T-helper 2 cell treated with Interferon-gamma antibody and Interleukin-4, amounts not matched to agents 100 ng/mL and 5 ng/mL, for 36 hours (primary cell): ENCODE measurements around the gene CLIC4. TPM values are rescaled to one million over a fixed set of nuclear protein-coding genes. Genes with fewer than 3 reads are reported as not detected.

ENCODE experiments used
- intact Hi-C: fragments of 100-400 bp; cut with micrococcal nuclease; formaldehyde crosslinking; loops from one replicate; pipeline ENCODE4 v1.15.1; 2023
- total RNA-seq: library from RNA; stranded (reverse); gene quantifications from 2 replicates; pipeline ENCODE4 v1.2.3, GENCODE V29; 2022

CLIC4 gene
- total RNA-seq, 1 donor from 2014 or later, result 14.4 TPM

- intact Hi-C loops, result no loop called here
Measured at GRCh38 chr1:24855474-24855873, 110.2 kb downstream of the CLIC4 start.

DNA sequence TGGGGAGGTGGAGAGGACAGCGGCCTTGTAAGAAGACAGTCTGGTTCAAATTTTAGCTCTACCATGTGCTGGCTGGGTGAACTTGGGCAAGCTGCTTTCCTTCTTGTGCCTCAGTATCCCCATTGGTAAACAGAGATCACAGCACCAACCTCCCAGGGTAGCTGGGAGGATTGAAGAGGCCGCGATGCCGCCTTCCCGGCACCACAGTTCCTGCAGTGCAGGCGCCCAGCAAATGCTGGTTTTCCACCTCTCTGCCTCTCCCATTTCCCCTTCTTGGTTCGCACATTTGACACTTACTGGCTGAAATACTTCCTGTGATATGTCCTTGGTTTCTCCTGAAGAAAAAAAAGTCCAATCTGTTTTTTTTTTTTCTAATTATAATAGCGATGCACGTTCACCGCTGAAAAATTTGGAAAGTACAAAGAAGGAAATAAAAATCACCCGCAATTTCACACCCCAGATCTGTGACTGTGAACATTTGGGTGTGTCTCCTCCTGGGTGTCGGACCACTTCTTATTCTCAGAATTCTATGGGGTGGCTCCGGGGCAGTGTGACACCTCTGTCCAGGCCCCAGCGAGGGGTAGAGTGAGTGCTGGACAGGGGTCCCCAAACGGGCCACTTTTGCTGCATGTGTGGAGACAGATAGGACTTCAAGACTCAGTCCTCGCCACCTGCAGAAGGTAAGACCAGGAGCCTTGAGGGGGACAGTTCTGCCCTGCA, 111.7 kb downstream of the CLIC4 start:
- intact Hi-C loops, result no loop called here

- intact Hi-C loops, result no loop called here
Measured at GRCh38 chr1:24857507-24858133, 112.4 kb downstream of the CLIC4 start.

DNA sequence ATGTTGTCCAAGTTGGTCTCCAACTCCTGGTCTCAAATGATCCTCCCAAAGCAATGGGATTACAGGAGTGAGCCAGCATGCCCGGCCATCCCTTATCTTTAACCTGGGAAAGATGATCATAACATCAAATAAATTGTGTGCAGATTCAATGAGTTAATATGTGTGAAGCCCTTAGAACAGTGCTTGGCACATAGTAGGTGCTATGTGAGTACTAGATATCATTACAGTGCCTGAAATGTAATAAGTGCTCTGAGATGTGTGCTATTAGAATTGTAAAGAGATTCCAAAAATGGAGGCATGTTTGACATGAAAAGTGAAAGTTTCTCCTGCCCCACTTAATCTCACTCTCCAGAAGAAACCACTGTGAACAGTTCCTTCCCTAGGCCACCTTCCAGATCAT, 113.0 kb downstream of the CLIC4 start:
- intact Hi-C loops, result no loop called here

DNA sequence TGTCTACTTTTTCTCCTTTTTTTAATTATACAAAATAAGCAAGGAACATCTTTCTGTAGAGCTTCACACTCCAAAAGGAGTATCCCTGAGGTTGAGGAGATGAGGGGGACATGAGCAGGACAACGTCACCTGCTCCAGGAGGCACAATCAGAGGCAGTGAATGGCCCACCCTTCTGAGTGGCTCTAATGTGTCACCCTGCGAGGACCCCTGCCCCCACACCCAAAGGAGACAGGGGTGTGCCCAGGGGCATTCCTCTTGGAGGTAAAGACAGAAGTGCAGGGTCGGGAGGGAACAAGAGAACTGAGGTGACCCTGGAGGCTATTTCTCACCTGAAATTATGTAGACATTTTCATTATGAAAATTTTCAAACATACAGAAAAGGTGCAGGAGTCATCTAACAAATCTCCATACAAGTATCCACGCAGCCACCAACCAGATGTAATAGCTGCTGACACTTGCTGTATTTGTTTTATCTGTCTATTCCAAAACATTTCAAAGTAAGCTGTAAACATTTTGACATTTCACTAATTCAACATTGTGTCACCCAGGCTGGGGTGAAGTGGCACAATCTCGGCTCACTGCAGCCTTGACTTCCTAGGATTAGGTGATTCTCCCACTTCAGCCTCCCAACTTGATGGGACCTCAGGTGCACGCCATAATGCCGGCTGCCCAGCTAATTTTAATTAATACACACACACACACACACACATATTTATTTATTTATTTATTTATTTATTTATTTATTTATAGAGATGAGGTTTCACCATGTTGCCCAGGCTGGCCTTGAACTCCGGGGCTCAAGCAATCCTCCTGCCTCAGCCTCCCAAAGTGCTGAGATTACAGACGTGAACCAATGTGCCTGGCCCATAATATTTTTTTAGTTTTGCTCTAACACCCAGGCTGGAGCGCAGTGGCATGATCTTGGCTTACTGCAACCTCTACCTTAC, 114.1 kb downstream of the CLIC4 start:
- intact Hi-C loops, result no loop called here

GRCh38 chr1:24860841-24861240, 115.6 kb downstream of the CLIC4 start:
- intact Hi-C loops, result no loop called here

DNA sequence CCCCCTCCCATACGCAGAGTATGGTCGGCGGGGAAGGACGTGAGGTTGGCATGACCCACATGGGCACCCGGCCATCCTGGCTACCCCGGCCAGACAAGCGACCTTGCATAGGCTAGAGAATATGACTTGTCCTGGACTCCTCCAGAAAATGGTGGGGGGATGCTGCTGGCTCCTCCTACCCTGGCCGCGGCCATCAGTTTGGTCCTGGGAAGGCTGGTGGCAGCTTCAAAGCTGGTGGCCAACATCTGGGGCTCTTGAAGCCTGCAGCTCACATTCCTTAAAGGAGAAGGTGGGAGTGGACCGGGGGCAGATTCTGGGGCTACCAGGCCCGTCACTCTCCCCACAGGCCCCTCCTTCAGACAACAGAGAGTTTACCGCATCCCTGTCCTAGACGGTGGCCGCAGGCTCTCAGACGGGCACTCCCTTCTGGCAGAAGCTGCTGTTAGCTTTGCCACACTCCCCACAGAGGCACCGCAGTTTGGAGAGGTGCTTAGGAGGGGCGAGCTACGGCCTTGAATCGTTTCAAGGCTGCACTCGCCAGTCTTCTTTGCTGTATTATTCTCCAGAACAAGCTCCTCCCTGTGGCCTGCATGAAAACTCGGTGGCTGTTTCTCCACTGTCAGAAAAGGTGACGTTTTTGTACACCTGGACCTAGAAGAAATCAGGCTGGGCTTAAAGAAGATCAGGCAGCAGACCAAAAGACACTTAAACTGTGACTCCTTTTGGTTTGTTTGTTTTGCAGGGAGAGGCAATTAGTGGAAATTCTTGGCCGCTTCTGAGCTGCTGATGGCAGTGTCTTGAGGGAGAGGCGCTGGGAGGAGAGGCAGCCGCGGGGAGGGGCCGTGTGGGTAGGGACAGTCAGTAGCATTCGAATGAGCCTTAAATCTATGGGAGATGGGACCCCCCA, 116.8 kb downstream of the CLIC4 start:
- intact Hi-C loops, result no loop called here

DNA sequence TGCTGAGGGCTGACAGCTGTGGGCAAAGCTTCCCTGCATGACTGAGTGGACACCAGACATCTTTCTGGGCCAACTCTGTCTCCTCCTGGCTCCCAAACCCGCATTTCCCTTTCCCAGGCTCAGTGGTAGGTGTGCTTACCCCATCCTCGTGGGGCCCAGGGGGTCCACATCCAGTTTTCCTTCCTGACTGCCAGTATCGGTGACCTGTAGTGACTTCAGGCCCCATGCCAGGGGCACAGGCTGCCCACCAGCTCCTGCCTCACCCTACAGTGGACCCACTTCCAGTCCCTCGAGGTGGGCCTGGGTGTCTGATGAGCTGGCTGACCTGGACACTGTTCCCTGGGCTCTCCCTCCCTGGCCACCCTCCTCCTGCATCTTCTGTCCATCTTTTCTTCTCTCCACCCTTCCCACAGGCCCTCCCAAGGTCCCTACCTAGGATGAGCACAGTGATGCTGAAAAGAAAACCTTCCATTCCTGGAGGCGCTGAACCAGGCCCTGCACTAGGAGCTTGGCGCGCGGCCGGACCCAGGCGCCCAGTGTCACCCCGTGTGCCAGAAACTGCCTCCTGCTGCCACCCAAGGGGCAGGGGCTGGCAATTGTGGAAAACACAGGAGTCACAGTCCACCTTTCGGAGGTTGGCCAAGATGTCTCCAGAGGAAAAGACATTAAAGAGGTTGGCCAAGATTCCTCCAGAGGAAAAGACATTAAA, 117.7 kb downstream of the CLIC4 start:
- intact Hi-C loops, result no loop called here

DNA sequence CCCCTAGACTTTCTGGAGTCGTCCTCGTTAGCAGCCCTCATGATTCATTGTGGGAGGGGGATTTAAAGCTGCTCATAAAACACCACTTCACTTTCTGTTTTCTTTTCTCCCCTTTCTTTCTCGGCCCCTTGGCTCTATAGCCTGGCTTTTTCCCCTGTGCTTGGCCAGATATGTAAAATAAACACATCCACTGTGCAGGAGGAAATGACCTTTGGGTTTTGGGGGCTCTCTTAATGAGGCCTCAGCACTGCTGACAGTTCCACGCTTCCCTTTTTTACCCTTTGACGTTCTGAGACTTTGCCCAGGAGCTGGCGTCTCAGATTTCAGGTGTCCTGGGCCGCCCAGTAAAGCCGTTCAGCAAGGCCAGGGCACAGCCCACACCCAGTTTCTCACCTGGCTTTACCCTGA, 119.1 kb downstream of the CLIC4 start:
- intact Hi-C loops, result no loop called here

DNA sequence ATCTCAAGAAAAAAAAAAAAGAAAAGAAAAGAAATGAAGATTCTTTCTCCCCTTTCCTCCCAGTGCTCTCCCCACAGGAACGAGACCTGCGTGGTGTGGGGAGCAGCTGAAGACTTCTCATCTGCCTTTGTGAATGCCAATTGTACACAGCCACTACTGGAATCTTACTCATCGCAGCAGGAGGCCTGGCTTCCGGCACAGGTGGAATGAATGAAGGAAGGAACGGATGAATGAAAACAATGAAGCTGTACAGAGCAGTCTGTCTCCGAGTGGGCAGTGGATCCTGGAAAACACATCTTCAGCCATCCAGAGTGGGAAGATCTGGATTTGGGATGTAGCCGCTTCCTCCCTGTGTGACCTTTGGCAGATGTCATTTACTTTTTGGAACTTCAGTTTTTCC, 119.9 kb downstream of the CLIC4 start:
- intact Hi-C loops, result no loop called here

- intact Hi-C loops, result no loop called here
Measured at GRCh38 chr1:24865587-24865986, 120.3 kb downstream of the CLIC4 start.

DNA sequence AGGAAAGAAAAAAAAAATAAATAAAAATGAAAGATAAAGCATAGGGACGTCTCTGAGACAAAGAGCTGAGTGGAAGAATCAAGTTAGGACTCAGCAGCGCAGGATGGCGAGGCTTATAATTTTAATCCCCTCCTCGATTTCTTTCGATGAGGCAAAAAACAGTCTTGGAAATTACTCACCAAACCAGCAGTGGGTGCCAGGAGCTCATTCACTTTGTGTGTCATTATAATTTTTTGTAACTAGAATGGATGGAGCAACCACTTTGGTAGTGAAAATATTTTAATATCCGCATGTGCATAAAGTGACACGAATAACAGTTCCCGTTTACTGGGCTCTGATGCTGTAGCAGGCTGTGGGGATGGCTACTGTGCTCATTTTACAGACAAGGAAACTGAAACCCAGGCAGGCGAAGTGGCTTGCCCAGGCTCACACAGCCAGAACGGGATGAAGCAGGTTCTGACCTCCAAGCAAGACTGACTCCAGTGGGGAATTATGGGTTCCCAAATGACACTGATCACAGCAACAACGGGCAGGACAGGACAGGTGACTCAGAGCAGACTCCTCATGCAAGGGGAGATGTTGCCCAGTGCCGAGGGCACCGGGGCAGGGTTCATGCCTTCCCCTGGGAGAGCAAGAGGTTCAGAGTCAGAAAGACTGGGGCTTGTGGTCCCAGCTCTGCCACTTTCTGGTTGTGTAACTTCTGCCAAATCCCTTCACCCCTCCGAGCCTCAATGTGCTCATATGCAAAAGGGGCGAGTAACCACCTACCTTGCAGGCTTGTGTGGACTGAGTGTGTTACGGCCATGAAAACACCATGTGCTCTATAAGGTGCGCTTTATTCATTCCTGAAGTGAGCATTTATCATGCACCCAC, 121.2 kb downstream of the CLIC4 start:
- intact Hi-C loops, result no loop called here

DNA sequence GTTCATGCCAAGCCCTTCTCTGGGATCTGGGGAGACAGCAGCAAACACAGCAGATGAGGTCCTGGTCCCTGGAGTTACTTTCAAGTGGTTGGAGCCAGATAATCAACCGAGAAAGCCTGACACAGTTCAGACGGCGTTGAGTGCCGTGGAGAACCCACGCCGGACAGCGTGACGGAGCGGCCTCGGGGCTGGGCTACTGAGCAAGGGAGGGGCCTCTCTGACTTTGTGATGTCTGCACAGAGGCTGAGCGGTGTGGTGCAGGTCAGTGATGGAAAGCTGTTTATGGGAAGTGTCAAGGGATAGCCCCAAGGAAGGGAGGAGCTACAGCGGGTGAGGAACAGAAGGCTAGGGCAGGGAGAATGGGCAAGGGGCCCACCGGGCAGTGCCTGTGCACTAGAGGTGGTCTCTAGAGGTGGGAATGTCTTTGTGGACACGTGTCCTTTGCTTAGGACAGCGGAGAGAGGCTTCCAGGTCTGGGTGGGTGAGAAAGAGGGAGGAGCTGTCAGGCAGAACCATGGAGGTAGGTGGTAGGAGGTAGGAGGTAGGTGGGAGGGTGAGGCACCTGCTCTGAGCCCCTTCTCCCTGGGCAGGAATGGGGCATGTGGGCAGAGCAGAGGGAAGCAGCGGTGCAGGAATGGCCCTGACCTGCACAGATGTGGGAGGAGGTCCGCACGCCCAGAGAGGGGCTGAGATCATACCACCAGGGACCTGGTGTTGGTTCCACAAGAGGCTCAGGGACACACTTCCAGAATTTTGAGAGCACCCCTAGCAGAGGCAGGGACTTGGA, 122.0 kb downstream of the CLIC4 start:
- intact Hi-C loops, result no loop called here

- intact Hi-C loops, result no loop called here
Measured at GRCh38 chr1:24868016-24868875, 123.0 kb downstream of the CLIC4 start.

GRCh38 chr1:24870551-24871195, 125.4 kb downstream of the CLIC4 start:
- intact Hi-C loops, result no loop called here

- intact Hi-C loops, result no loop called here
Measured at GRCh38 chr1:24871306-24871901, 126.2 kb downstream of the CLIC4 start.
